ENCODE data around the gene SH3RF3. TPM values are rescaled to one million over a fixed set of nuclear protein-coding genes. Genes with fewer than 3 reads are reported as not detected.

The SH3RF3 gene
- total RNA-seq, 4 donors from 2014 or later, result 2.8 to 5.7 (median 3.0) TPM

DNA sequence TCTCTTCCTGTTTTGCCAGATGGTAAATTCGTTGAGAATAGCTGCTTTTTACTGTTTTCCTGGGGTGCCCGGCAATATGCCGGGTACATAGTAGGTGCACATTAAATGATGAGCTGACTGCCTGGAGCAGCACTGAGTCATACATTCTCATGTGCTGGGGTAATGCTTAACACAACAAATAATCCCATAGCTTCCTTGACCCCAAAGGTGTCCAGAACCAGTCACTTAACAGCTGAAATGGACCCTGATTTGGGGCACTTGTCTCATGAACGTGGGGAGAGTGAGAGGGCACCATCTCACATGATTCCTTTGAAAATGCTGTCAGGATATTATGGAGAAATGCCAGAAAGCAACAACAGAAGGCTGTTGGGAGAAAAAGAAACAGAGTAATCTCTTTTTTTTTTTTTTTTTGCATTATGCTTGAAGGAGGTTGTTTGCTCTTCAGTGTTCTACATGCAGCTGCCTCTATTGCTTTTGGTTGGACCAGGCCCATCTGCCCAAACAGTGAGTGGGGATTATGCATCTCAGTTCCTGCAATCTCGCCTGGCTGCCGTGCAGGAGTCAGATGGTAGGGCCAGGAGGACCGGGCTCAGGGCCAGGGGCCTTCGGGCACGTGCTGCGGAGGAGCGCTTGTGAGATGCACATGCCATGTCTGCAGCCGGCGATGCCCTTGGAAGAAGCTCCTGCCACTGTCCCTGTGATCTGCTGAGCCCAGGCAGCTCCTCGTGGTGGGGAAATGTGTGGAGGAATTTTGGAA is 162.1 kb downstream of the SH3RF3 start:
- no peaks in the 10 kb centered on the region for H3K36me3 ChIP-seq
- TF ChIP-seq POLR2A (IDR thresholded peaks at IDR 0.05), result no peak
- TF ChIP-seq, protein P1, sequence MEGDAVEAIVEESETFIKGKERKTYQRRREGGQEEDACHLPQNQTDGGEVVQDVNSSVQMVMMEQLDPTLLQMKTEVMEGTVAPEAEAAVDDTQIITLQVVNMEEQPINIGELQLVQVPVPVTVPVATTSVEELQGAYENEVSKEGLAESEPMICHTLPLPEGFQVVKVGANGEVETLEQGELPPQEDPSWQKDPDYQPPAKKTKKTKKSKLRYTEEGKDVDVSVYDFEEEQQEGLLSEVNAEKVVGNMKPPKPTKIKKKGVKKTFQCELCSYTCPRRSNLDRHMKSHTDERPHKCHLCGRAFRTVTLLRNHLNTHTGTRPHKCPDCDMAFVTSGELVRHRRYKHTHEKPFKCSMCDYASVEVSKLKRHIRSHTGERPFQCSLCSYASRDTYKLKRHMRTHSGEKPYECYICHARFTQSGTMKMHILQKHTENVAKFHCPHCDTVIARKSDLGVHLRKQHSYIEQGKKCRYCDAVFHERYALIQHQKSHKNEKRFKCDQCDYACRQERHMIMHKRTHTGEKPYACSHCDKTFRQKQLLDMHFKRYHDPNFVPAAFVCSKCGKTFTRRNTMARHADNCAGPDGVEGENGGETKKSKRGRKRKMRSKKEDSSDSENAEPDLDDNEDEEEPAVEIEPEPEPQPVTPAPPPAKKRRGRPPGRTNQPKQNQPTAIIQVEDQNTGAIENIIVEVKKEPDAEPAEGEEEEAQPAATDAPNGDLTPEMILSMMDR (IDR thresholded peaks at IDR 0.05 in 4 of 5, conservative IDR thresholded peaks at IDR 0.05 in 1 of 5), result no peak
- no peaks in the 10 kb centered on the region for H3K9me3 ChIP-seq
- intact Hi-C loops (cut with DNase I; ENCODE audit: low total_unique reads) (no loop called here), in situ Hi-C loops (cut with MboI; ENCODE audit: low sequenced_read_pairs in 4 of 4) (loop anchor here in 1 of 4 donors (25.0 kb wide), 1 partner anchor 221 kb away; no protein-coding TSS in a partner anchor)
- H3K27me3 ChIP-seq, result no peaks in the 10 kb centered on the region
- DNase-seq (peak; percentile 37 to 56), ATAC-seq (peak; percentile 32 to 34)
- H3K4me1 ChIP-seq, result peaks cover 24 to 27% of the 10 kb centered on the region in 2 donors
- no peak overlapping the region for H3K4me3 ChIP-seq
- no peak overlapping the region for H3K27ac ChIP-seq

DNA sequence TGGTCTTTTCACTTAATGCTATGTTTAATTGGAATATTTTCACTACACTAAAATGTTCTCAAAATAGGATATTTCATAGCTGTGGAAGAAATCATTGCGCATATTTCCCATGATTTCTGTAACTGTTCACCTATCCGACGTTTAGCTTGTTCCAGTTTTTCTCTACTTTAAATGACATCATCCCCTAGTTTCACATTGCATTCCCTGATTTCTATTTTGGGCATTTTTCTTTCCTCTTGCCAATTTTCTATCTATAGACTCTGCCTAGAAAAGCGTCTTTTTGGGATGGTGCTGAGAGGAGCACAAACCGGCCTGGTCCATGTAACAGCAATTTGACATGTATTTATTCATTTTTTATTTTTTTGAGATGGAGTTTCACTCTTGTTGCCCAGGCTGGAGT is 163.4 kb downstream of the SH3RF3 start:
- in situ Hi-C loops (cut with MboI; ENCODE audit: low sequenced_read_pairs in 4 of 4) (loop anchor here in 1 of 4 donors (25.0 kb wide), 1 partner anchor 220 kb away; no protein-coding TSS in a partner anchor), intact Hi-C loops (cut with DNase I; ENCODE audit: low total_unique reads) (no loop called here)
- TF ChIP-seq, protein P1 (IDR thresholded peaks at IDR 0.05 in 4 of 5, conservative IDR thresholded peaks at IDR 0.05 in 1 of 5), result no peak
- no peak overlapping the region for H3K27ac ChIP-seq
- no peak for DNase-seq
- H3K36me3 ChIP-seq, result no peaks in the 10 kb centered on the region
- H3K4me3 ChIP-seq, result no peak overlapping the region
- no peak for ATAC-seq
- peaks cover 17 to 22% of the 10 kb centered on the region in 2 donors for H3K4me1 ChIP-seq
- no peaks in the 10 kb centered on the region for H3K27me3 ChIP-seq
- H3K9me3 ChIP-seq, result no peaks in the 10 kb centered on the region

DNA sequence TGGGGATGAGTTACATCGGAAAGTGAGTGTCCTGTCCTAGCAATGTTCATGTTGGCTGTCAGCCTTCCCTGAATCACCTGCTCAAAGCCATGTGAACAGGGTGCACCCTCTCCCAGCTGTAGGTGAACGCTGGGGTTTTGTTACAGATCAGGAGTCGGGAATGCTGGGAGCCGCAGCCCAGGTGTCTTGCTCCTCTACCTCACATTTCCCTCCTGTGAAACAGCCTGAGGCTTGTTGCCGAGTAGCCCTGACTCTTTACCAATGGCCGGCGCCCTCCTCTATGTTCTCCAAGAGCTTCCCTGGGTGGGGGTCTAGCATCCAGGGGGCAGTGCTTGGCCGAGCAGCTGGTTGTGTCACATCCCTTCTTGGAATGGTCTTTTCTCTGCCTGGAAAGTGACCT is 164.7 kb downstream of the SH3RF3 start:
- in situ Hi-C loops (cut with MboI; ENCODE audit: low sequenced_read_pairs in 4 of 4), result loop anchor here in 1 of 4 donors (25.0 kb wide), 1 partner anchor 219 kb away; no protein-coding TSS in a partner anchor
- no peak for TF ChIP-seq POLR2A (IDR thresholded peaks at IDR 0.05)
- TF ChIP-seq, protein P1 (IDR thresholded peaks at IDR 0.05 in 4 of 5, conservative IDR thresholded peaks at IDR 0.05 in 1 of 5), result no peak
- H3K27me3 ChIP-seq, result no peaks in the 10 kb centered on the region
- no peaks in the 10 kb centered on the region for H3K9me3 ChIP-seq
- intact Hi-C loops (cut with DNase I; ENCODE audit: low total_unique reads), result no loop called here
- no peak overlapping the region for H3K4me3 ChIP-seq
- H3K4me1 ChIP-seq, result peaks cover 5 to 13% of the 10 kb centered on the region in 2 donors
- ATAC-seq (peak in 1 of 2 donors; percentile 23), DNase-seq (no peak)
- H3K27ac ChIP-seq, result no peak overlapping the region
- H3K36me3 ChIP-seq, result no peaks in the 10 kb centered on the region

DNA sequence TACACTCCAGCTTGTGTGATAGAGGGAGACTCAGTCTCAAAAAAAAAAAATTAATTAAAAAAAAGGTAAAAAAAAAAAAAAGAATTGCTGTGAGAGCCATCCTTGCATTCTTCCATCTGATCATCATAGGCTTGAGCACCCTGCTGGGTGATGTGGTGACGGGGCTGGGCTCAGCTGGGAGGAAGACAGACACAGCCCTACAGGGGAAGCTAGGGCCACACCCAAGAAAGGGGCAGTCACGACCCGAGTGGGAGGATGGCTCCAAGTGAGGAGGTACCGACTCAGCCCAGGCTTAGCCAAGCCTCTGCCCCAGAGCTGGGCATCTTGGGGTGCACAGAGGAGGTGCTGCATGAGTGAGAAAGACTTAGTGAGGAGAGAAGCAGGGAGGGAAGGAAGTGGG is 165.5 kb downstream of the SH3RF3 start:
- Histone ChIP-seq H3K9me3 (no peaks in the 10 kb centered on the region), H3K4me3 (no peak overlapping the region), H3K27me3 (no peaks in the 10 kb centered on the region), H3K27ac (no peak overlapping the region), H3K4me1 (peaks cover 0 to 9% of the 10 kb centered on the region in 2 donors), H3K36me3 (no peaks in the 10 kb centered on the region)
- TF ChIP-seq POLR2A (IDR thresholded peaks at IDR 0.05), result no peak
- TF ChIP-seq, protein P1 (IDR thresholded peaks at IDR 0.05 in 4 of 5, conservative IDR thresholded peaks at IDR 0.05 in 1 of 5), result no peak
- intact Hi-C loops (cut with DNase I; ENCODE audit: low total_unique reads) (no loop called here), in situ Hi-C loops (cut with MboI; ENCODE audit: low sequenced_read_pairs in 4 of 4) (loop anchor here in 1 of 4 donors (25.0 kb wide), 1 partner anchor 218 kb away; no protein-coding TSS in a partner anchor)
- DNase-seq (no peak), ATAC-seq (no peak)
